Measurements from ENCODE around the gene RABGAP1.
"Not testable (repeated sequence)": the region's sequence is repeated elsewhere in the genome, so short reads cannot be mapped to it uniquely, and the experiment has no call there.

The RABGAP1 gene

GRCh38 chr9:122940749-122941581 is at the start of gene RABGAP1:
TSS of gene RABGAP1 (plus strand) at chr9:122941020. CDS start at chr9:122957060, 16,040 bp downstream.
- DNase-seq: peak; percentile 99

DNA sequence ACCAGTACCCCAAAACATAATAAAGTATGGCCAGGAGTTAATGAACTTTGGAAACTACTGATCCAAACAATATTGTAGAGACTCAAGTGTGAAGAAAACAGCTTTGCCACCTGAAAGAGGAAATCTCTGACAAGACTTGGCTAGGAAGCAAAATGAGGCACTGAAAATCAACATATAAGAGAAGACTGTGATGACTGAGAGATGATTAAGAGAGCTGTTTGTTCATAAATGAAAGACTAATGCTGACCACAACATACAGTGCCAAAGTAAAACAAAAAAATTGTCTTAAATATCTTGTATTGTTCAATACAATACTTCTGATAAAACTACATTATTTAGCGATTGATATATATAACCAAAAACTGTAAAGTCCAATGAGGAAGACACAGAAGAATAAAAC is 42.9 kb upstream of the RABGAP1 start:
- DNase-seq: no peak

DNA sequence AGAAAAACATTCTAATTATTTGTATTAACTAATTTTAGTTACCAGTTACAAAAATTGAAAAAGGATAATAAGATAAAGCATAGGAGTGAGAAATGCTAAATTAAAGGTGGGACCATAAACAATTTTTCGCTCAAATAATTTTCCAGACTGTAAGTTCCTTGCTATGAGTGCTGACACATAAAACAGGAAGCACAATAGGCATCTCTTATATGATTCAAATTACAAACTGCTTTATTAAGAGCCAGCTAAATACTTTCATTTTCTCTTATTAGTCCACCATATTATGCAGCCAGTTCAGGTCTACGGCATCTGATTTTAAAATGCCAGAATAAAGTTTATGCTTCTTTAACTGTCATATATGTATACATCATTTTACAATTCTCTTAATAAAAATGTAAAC is 40.0 kb upstream of the RABGAP1 start:
- DNase-seq: no peak

DNA sequence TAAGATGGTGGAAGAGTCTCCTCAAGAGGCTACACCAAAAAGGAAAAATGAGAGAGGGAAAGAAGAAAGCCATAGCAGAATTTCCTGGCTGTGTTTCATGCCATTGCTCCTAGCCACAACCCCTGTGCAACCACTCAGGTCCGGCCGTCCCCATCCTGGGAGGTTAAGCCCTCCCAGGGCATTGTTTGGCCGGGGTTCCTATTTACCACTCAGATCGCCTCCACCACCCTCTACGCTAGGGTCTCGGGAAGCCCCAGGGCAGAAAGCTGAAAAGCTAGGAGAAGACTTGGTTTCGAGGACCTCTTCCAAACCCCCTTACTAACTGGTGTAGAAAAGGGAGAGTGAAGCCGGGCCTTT is 36.4 kb upstream of the RABGAP1 start:
- DNase-seq: no peak

DNA sequence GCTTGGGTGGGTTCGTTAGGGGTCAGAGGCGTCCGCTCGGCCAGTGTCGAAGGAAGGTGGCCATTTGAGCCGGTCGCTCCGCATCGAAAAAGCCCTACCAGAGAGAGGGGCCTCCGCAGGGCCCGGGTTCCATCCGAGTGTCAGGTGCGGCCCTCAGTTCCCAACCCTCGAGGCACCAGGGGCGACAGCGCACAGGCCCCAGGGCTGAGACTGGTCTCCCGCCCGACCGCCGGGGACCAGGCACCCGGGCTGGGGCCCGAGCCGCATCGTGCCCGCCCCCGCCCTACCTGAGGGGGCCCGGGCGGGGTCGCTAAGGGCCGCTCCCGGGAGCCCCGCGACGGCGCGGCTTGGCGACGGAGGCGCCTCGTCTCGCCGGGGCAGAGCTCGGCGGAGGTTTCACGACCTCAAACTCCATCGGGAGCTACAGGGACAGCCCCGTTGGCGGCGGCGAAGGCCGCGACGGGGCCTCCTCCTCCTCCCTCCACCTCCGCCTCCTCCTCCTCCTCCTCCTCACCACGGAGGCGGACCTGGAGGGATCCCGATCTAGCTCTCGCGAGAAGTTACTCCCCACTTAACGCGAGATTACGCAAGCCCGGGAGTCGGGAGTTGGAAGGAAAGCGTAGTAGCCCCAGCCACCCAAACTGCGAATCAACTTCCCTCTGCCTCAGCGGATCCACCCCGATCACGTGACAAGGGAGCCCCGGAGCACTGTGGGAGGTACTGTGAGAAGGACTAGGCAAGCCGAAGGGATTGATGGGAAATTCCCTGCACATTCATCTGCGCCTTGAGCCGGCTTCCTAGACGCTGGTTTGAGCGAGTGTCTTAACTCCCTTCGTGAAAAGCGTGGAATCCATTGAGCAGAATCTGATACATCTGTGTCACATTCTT is 35.8 kb upstream of the RABGAP1 start, which contains the start of gene RC3H2:
Gene RC3H2, minus strand, starts transcription at position 537 of the 888 bp plus-strand sequence. CDS start 7,850 bp downstream, outside the sequence.
- DNase-seq: peak; percentile 96

DNA sequence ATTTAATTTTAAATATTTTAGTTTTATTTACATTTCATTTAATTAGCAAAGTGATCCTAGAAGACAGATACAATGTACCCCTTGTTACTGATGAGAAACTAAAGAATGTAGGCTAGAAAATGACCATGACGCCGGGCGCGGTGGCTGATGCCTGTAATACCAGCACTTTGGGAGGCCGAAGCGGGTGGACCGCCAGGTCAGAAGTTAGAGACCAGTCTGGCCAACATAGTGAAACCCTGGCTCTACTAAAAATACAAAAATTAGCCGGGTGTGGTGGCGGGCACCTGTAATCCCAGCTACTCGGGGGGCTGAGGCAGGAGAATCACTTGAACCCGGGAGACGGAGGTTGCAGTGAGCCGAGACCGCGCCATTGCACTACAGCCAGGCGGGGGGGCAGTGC is 34.7 kb upstream of the RABGAP1 start:
- not testable (repeated sequence) for DNase-seq

DNA sequence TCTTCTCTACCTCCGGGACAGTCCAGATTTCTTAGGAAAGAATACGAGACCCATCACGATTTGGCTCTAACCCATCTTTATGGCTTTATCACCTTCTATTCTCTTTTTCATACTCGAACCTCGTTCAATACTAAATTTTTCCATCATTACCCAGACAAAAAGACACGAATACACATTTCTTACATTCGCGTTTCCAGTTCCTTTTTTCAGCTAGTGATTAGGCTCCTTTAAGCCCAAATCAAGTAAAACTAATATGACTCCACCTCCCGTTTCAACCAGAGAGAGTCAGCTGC is 28.2 kb upstream of the RABGAP1 start:
- DNase-seq: no peak

DNA sequence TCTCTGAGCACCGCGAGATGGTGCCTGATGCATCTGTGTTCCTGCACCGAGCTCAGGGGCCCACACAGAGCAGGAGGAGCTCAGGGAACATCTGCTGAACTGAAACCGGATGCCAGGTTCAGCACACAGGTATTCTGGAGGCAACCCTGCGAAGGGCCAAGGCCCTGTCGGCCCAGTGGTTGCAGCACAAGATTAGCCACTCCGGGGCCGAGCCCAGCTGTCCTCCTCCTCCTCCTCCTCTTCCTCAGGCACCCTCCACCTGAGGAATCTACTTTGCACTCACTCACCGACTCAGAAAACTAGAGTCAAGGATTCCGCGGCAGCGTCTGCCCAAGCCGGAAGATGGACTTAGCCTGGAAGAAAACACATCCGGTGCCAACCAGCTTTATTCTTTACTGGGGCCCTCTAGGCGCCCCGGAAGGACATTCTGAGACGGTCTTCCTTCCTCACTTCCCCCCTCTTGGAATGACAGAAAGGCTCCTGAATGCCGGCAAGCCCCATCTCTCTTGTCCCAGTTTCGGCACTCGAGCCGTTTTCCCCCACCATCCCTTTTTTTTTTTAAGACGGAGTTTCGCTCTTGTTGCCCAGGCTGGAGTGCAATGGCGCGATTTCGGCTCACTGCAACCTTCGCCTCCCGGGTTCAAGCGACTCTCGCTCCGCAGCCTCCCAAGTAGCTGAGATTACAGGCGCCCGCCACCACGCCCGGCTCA is 27.7 kb upstream of the RABGAP1 start, which contains the start of gene ZBTB6:
Gene ZBTB6, minus strand, starts transcription at position 360 of the 710 bp plus-strand sequence. CDS start 1,251 bp downstream, outside the sequence.
- DNase-seq: peak; percentile 67

- DNase-seq: no peak
Measured at GRCh38 chr9:122918310-122918709, 22.5 kb upstream of the RABGAP1 start.

DNA sequence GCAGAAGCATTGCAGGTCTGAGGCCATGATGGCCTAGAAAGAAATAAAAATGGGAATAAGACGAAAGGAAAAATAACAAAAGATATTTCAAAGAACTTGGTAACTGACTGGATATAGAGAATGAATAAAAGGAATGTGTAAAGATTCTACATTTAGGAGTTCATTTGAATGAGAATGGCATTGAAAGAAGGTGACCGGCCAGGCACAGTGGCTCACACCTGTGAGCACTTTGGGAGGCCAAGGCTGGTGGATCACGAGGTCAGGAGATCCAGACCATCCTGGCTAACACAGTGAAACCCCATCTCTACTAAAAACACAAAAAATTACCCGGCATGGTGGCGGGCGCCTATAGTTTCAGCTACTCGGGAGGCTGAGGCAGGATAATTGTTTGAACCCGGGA is 18.1 kb upstream of the RABGAP1 start:
- DNase-seq: no peak

DNA sequence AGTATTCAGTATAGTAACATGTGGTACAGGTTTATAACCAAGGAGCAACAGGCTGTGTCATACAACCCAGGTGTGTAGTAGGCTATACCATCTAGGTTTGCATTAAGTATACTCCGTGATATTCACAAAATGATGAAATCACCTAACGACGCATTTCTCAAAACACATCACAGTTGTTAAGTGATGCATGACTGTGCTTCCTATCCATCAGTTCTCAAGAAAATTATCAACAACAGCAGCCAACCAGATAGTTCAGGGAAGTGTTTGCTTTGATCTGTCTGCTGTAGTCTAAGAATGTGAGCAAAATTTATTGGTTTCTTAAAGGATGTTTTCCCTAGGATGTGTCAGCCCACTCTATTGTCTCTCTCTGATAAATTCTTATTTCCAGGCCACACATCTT is 16.9 kb upstream of the RABGAP1 start:
- no peak for DNase-seq

GRCh38 chr9:122929796-122930354 is 10.9 kb upstream of the RABGAP1 start:
- no peak for DNase-seq

GRCh38 chr9:122930541-122931225 is 10.1 kb upstream of the RABGAP1 start:
- no peak for DNase-seq

DNA sequence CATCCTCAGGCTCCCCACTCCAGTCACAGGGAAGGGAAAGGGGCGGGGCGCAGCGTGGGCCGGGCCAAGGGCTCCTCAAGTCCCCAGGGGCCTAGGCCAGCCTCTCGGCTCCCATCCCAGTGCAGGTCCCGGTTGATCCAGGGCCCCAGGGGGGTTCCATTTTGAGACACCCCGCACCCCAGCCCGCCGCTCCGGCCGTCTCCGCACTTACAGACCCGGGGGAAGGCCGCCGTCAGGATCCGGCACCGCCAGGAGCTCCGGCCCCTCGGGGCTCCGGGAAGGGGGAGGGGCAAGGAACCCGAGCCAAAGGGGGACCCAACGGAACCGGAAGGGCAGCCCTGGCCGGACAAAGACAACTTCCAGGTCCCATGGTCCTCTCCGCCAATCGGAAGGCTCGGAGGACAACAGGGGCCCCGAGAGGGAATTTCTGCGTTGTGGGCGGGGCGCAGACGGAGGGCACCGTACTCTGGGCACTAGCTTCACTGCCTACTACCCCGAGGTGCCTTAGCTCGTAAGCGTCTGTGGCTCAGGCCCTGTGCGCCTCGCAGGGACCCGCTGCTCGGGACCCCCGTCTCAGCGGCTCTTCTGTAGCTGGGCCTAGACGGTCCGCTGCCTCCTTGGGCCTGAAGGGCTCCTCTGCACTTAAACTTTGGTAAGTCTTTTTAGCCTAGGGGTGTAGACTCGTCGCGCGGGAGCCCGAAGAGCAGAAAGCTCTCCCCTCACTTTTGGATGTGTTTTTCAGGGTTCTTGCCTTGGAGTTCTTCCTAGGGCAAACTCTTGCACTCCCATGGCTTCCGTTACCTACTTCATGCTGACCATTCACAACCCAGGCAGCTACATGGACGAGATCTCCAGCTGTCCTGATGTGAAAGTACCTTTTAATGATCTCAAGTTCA is 9.3 kb upstream of the RABGAP1 start, which contains the start of gene ZBTB26:
Gene ZBTB26, minus strand, starts transcription at position 287 of the 896 bp plus-strand sequence. CDS start 11,578 bp downstream, outside the sequence.
- DNase-seq: peak; percentile 88

GRCh38 chr9:122936464-122936863 is 4.4 kb upstream of the RABGAP1 start:
- DNase-seq: no peak

DNA sequence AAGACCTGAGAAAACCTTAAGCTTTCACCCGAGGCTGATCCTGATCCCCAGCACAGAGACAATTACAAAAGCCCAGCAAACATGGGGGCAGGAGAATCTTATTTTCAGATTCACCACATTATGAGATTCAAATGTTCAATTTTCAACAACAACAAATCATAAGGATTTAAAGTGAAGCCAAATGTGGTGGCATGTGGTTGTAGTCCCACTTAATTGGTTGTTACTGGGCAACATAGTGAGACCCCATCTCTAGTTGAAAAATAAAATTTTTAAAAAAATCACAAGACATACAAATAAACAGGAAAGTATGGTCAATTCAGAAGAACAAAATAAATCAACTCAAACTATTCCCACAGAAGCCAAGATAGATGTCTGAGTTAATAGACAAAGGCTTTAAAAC is 3.9 kb upstream of the RABGAP1 start:
- no peak for DNase-seq

- no peak for DNase-seq
Measured at GRCh38 chr9:122939601-122940000, 1.2 kb upstream of the RABGAP1 start.

GRCh38 chr9:122940454-122940748 is 419 bp upstream of the RABGAP1 start:
- no peak for DNase-seq

DNA sequence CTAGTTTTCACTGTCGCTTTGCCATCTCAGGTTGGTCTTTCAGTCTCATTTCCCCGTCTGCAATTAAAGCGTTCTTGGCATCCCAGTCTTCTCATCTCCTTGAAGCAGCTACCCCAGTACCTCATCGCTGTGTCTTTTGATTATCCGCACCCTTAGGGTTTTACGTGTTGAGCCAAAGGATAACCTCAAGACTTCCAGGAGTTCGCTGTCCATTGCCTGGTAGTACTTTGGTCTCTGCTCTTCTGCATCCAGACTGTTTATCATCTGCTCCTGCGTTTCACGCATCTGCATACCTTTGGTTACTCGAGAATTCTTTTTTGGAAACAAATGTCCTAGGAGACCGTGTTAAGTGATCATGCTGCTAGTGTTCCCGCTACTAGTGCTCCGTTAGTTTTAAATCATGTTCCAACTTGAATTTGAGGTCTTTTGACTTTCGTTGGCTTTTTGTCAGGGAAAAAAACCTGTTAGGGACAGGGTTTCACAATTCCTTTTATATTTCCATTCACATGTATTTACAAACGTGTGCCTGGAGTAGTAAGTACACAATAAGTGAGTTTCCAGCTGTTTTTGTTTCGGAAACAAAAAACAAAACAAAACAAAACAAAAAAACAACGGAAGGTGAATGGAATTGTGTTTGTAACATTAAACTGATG is 888 bp downstream of the RABGAP1 start:
- DNase-seq: no peak
